DMS 273 (cell line): ENCODE measurements around the gene A3GALT2.
"Not testable (repeated sequence)": the region's sequence is repeated elsewhere in the genome, so short reads cannot be mapped to it uniquely, and the experiment has no call there.

Source experiments
- DNase-seq: peaks from one replicate; lab custom pipeline; 2025; ENCODE audit not compliant: unreplicated experiment; lab: John Stamatoyannopoulos, UW

The A3GALT2 gene

GRCh38 chr1:33316601-33317000 is 4.3 kb downstream of the A3GALT2 start:
- no peak for DNase-seq

GRCh38 chr1:33314416-33314815 is 6.5 kb downstream of the A3GALT2 start:
- no peak for DNase-seq

GRCh38 chr1:33312413-33312749 is 8.5 kb downstream of the A3GALT2 start:
- no peak for DNase-seq

- no peak for DNase-seq
These were observed 9.0 kb downstream of the A3GALT2 start for GRCh38 chr1:33311706-33312412.

GRCh38 chr1:33310702-33311101 is 10.2 kb downstream of the A3GALT2 start:
- no peak for DNase-seq

DNA sequence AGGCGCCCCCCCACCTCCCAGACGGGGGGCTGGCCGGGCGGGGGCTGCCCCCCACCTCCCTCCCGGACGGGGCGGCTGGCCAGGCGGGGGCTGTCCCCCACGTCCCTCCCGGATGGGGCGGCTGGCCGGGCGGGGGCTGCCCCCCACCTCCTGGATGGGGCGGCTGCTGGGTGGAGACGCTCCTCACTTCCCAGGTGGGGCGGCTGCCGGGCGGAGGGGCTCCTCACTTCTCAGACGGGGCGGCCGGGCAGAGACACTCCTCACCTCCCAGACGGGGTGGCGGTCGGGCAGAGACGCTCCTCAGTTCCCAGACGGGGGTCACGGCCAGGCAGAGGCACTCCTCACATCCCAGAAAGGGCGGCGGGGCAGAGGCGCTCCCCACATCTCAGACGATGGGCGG is 11.5 kb downstream of the A3GALT2 start:
- not testable (repeated sequence) for DNase-seq

DNA sequence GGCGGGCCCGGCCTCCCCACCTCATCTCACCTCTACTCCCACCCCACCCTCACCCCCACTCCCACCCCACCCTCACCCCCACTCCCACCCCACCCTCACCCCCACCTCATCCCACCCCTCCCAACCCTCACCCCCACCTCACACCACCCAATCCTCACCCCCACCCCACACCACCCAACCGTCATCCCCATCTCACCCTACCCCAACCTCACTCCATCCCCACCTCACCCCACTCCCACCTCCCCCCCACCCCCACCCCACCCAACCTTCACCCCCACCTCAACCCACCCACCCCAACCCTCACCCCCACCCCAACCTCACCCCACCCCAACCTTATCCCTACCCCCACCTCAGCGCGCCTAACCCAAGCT is 13.4 kb downstream of the A3GALT2 start:
- DNase-seq = no peak

DNA sequence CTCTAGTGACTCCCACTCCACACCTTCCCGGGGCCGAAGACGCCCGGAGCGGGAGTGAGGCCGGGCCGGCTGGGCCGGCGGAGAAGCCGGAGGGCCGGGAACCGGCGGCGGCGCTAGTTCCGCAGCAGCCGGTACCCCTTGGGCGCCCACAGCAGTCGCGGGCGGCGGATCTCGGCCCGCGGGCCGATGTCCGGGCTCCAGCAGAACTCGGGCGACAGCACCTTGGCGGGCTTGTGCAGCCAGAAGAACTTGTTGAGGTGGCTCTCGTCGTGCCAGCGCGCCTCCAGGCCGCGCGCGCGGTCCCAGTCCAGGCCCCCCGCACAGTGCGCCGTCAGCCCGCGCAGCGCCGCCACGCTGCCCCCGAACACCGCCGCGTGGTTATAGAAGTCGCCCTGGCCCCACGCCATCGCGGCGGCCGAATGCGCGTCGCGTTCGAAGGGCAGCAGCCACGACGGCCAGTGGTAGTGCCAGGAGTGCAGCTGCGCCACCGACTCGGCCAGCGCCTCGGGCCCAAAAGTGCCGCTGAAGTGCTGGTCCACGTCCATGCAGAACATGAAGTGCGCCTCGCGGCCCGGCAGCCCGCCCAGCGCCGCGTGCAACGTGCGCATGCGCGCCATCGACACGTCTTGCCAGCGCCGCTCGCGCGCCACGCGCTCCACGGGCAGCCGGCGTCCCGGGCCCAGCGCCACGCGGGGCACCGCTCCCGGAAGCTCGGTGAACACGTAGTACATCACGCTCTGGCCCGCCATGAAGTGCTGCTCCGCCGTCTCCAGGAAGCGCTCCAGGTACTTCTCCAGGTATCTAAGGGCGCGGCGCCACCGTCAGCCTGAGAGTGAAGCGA is 14.0 kb downstream of the A3GALT2 start:
- no peak for DNase-seq

GRCh38 chr1:33305816-33306652 is 14.9 kb downstream of the A3GALT2 start:
- DNase-seq = no peak

DNA sequence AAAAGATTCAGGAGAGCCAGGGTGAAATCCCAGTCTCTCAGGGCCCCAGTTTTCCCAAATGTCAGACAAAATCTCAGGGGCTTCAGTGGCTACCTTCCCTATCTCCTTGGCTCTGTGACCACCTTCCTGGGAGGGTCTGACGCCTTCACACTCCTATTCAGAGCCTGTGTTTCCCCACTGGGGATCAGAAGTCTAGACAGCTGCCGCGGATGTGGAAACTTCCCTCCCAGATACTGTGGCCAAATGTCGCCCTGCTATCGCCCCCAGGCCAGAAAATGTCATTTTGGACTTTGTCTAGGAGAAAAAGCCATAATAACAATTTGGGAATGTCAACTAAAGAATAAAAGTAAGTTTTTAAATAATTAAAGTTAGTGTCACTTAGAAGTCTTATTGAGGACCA is 15.9 kb downstream of the A3GALT2 start:
- DNase-seq = no peak

DNA sequence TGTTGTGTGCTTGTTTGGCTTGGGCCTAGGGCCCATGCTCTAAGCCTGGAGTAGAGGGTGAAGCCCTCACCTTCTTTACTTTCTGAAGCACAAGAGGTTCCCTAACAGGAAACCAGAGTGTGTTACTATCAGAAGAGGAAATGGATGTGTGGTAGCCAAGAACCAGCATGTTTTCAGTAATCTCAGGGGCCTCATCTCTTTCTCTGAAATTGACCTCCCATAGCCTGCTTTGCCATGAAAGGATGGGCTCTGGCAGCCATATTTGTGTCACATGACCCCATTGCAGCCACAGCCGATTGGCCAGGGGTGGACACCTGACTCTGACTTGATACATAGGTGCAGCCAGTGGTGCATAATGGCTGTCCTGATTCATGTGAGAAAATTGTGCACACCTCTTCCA is 18.6 kb downstream of the A3GALT2 start:
- no peak for DNase-seq

- DNase-seq = no peak
These were observed 19.5 kb downstream of the A3GALT2 start for GRCh38 chr1:33301273-33301984.

GRCh38 chr1:33300673-33301072 is 20.2 kb downstream of the A3GALT2 start:
- DNase-seq = peak; percentile 31

GRCh38 chr1:33299461-33300155 is 21.3 kb downstream of the A3GALT2 start:
- DNase-seq = no peak

- peak; percentile 81 for DNase-seq
These were observed 22.1 kb downstream of the A3GALT2 start for GRCh38 chr1:33298623-33299277.

DNA sequence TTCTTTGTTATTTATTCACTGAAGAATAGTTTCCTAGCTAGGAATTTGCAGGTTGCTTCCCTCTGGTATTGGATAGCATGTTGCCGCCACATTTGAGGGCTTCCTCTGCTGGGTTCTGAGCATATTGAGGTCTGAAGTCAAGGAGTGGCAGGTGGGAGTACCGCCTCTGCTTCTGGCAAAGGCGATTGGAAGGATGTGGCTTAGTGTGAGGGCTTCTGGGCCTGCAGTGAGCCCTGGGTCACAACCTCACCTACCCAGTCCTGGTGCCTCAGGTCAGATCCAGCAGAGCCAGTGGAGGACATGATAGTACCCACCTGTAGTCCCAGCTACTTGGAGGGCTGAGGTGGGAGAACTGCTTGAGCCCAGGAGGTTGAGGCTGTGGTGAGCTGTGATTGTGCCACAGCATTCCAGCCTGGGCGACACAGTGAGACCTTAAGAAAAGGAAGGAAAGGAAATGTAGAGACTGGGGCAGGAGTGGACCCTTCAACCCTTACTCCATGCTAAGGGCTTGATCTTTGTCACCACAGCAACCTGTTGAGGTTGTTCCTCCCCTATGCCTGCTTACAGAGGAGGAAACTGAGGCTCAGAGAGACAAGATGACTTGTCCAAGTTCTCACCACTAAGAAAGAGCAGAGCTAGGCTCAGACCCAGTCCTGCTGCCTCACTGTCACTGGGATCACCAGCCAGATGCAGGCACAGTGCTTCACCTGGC is 22.8 kb downstream of the A3GALT2 start:
- no peak for DNase-seq

DNA sequence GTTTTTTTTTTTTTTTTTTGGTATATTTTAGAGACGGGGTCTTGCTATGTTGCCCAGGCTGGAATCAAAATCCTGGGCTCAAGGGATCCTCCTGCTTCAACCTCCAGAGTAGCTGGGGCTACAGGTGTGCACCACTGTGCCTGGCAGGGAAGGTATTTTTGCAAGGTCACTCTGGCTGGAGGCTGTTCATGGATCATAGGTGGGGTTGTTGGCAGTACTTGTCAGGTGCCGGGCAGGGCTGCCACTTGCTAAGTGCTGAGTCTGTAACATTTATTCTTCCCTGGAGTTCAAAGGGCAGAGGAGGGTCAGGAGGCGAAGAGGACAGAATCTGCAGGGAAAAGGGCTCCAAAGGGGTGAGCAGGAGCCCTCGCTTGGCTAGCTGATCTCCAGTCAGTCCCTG is 24.1 kb downstream of the A3GALT2 start:
- DNase-seq = no peak

DNA sequence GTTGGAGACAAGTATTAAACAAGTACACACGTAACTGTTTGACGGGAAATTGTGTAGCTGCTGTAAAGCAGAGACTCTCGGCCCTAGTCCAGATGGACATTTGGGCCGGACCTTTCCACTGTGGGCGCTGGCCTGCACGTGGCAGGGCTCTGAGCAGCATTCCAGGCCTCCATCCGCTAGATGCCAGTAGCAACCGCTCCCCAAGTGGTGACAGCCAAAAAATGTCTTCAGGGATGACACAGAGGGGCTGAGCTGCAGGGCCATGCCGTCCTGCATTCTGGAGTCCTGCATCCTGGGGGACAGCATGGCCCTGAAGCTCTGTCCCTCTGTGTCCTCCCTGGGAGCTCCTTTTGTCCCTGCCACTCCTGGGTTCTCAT is 24.8 kb downstream of the A3GALT2 start:
- DNase-seq = no peak

- DNase-seq = peak; percentile 92
These were observed 25.3 kb downstream of the A3GALT2 start for GRCh38 chr1:33295450-33296081.
